Kidney (tissue), 14 donors: Measurements from ENCODE around the gene CYP2C18. TPM values are rescaled to one million over a fixed set of nuclear protein-coding genes. Genes with fewer than 3 reads are reported as not detected.

Experiments used
- DNase-seq, 5 donors: peaks; one replicate each; pipeline ENCODE4 v3.0.0-alpha.2; 2013 to 2020
- FAIRE-seq: peaks from 2 replicates; lab custom pipeline; 2012; peaks lifted over from hg19 to GRCh38; lab: Jason Lieb, UNC
- H3K27ac ChIP-seq, 2 donors: one replicate each; pipeline ENCODE4 v1.7.0; 2013; ENCODE audit warnings: low read depth in 2 of 2, low read length in 2 of 2, inconsistent platforms in 1 of 2
- H3K27me3 ChIP-seq: one replicate; pipeline ENCODE4 v1.7.1; 2013; ENCODE audit warnings: low read length, inconsistent platforms; ENCODE audit not compliant: control insufficient read depth, insufficient read depth
- H3K36me3 ChIP-seq, 3 donors: one replicate each; pipeline versions ENCODE4 v1.7.0 to v1.7.1; 2013; ENCODE audit warnings: low read length in 3 of 3, control low read depth in 1 of 3, inconsistent platforms in 1 of 3; ENCODE audit not compliant: insufficient read depth in 3 of 3, control insufficient read depth in 2 of 3
- H3K4me1 ChIP-seq, 3 donors: one replicate each; pipeline versions ENCODE4 v1.7.0 to v1.7.1; 2013; ENCODE audit warnings: low read length in 3 of 3, inconsistent platforms in 1 of 3, low read depth in 1 of 3; ENCODE audit not compliant: control insufficient read depth in 2 of 3, insufficient read depth in 2 of 3
- H3K4me3 ChIP-seq, 3 donors: one replicate each; pipeline versions ENCODE4 v1.7.0 to v1.8.1; 2013; ENCODE audit warnings: low read length in 3 of 3, control low read depth in 1 of 3, inconsistent platforms in 1 of 3
- H3K9ac ChIP-seq, 3 donors: one replicate each; pipeline versions ENCODE4 v1.7.0 to v1.7.1; 2013; ENCODE audit warnings: low read length in 3 of 3, control low read depth in 1 of 3, inconsistent platforms in 1 of 3
- H3K9me3 ChIP-seq, 3 donors: one replicate each; pipeline versions ENCODE4 v1.7.0 to v1.7.1; 2013; ENCODE audit warnings: low read length in 3 of 3, control low read depth in 1 of 3, inconsistent platforms in 1 of 3; ENCODE audit not compliant: control insufficient read depth in 2 of 3, insufficient read depth in 1 of 3
- intact Hi-C: fragments of 100-400 bp; cut with DNase I; formaldehyde crosslinking; loops from one replicate; pipeline ENCODE4 v1.11.1; 2022
- polyA plus RNA-seq: library from polyadenylated mRNA; stranded (reverse); fragments of 350-450 nt; fragmentation: Illumina TruSeq; extraction: RNeasy Lipid Tissue Mini Kit (QIAGEN cat#74804); gene quantifications from one replicate; pipeline ENCODE4 v1.2.3, GENCODE V29; 2014; ENCODE audit warnings: low read depth, low replicate concordance; ENCODE audit not compliant: insufficient read depth
- total RNA-seq: library from RNA; stranded (reverse); fragmentation: NEBNext Ultra II Directional; extraction: Animal tissue kit (Norgen Biotek cat#: 25700); gene quantifications from one replicate; pipeline ENCODE4 v1.2.1, GENCODE V29; 2021
- TF ChIP-seq, protein P1 (sequence below): IDR thresholded peaks from 3 replicates; pipeline ENCODE4 v1.5.1; 2012; ENCODE audit warnings: mild to moderate bottlenecking, moderate library complexity, borderline replicate concordance; ENCODE audit not compliant: insufficient read depth; ENCODE audit errors: extremely low read depth
- donor health status: control.
- donor health status: control.
- donor health status: control.
- donor health status: control.
- donor health status: control.
- donor health status: DM: yes; HTN: yes; CAD: no.
- donor health status: Normal renal cell carcinoma (clear cell type).

CYP2C18 gene
- total and polyA plus RNA-seq, 2 donors from 2014 or later: 0.22 to 2.2 TPM

DNA sequence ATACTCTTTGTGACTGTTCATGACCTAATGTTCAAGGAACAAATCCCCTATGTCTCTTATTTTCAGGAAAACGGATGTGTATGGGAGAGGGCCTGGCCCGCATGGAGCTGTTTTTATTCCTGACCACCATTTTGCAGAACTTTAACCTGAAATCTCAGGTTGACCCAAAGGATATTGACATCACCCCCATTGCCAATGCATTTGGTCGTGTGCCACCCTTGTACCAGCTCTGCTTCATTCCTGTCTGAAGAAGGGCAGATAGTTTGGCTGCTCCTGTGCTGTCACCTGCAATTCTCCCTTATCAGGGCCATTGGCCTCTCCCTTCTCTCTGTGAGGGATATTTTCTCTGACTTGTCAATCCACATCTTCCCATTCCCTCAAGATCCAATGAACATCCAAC, 51.7 kb downstream of the CYP2C18 start:
- intact Hi-C loops: no loop called here
- H3K9me3 ChIP-seq: no peaks in the 10 kb centered on the region

DNA sequence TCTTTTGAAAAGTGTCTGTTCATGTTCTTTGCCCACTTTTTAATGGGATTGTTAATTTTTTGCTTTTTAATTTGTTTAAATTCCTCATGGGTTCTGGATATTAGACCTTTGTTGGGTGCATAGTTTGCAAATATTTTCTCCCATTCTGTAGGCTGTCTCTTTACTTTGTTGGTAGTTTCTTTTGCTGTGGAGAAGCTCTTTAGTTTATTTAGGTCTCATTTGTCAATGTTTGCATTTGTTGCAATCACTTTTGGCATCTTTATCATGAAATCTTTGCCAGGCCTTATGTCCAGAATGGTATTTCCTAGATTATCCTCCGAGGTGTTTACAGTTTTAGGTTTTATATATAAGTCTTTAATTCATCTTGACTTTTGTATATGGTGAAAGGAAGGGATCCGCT, 55.1 kb downstream of the CYP2C18 start:
- H3K4me3 ChIP-seq: no peak overlapping the region
- H3K9me3 ChIP-seq: peaks cover 0 to 10% (median 0%) of the 10 kb centered on the region in 3 donors
- no peaks in the 10 kb centered on the region for H3K4me1 ChIP-seq
- intact Hi-C loops: no loop called here
- DNase-seq (no peak), FAIRE-seq (no peak)
- H3K27me3 ChIP-seq: no peaks in the 10 kb centered on the region
- H3K36me3 ChIP-seq: no peaks in the 10 kb centered on the region
- no peak overlapping the region for H3K9ac ChIP-seq
- H3K27ac ChIP-seq: no peak overlapping the region
- TF ChIP-seq, protein P1, sequence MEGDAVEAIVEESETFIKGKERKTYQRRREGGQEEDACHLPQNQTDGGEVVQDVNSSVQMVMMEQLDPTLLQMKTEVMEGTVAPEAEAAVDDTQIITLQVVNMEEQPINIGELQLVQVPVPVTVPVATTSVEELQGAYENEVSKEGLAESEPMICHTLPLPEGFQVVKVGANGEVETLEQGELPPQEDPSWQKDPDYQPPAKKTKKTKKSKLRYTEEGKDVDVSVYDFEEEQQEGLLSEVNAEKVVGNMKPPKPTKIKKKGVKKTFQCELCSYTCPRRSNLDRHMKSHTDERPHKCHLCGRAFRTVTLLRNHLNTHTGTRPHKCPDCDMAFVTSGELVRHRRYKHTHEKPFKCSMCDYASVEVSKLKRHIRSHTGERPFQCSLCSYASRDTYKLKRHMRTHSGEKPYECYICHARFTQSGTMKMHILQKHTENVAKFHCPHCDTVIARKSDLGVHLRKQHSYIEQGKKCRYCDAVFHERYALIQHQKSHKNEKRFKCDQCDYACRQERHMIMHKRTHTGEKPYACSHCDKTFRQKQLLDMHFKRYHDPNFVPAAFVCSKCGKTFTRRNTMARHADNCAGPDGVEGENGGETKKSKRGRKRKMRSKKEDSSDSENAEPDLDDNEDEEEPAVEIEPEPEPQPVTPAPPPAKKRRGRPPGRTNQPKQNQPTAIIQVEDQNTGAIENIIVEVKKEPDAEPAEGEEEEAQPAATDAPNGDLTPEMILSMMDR: no peak

More for the DNA sequence above, 51.7 kb downstream of the CYP2C18 start:
- no peak overlapping the region for H3K4me3 ChIP-seq
- no peaks in the 10 kb centered on the region for H3K4me1 ChIP-seq
- no peaks in the 10 kb centered on the region for H3K36me3 ChIP-seq
- no peaks in the 10 kb centered on the region for H3K27me3 ChIP-seq
- no peak for DNase-seq
- TF ChIP-seq, protein P1: no peak
- H3K9ac ChIP-seq: no peak overlapping the region
- H3K27ac ChIP-seq: no peak overlapping the region
- FAIRE-seq: no peak

DNA sequence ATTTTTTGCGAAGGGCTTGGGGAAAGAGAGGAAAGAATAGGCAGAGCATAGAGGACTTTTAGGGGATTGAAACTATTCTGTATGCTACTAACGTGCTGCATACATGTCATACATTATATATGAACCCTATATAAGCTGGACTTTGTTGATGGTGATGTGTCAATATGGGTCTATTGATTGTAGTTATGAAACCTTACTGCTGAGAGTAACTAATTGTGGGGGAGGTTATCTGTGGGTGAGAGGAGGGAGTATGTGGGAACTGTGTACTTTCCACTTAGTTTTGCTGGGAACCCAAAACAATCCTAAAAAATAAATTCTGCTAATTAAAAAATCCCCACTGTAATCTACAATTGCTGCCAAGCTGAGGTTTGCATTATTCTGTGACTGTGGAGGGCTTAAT, 63.6 kb downstream of the CYP2C18 start:
- H3K36me3 ChIP-seq: no peaks in the 10 kb centered on the region
- TF ChIP-seq, protein P1: no peak
- intact Hi-C loops: no loop called here
- H3K9me3 ChIP-seq: peaks cover 0 to 13% (median 0%) of the 10 kb centered on the region in 3 donors
- DNase-seq (no peak), FAIRE-seq (no peak)
- no peaks in the 10 kb centered on the region for H3K4me1 ChIP-seq
- H3K4me3 ChIP-seq: no peak overlapping the region
- no peak overlapping the region for H3K9ac ChIP-seq
- no peaks in the 10 kb centered on the region for H3K27me3 ChIP-seq
- H3K27ac ChIP-seq: no peak overlapping the region

DNA sequence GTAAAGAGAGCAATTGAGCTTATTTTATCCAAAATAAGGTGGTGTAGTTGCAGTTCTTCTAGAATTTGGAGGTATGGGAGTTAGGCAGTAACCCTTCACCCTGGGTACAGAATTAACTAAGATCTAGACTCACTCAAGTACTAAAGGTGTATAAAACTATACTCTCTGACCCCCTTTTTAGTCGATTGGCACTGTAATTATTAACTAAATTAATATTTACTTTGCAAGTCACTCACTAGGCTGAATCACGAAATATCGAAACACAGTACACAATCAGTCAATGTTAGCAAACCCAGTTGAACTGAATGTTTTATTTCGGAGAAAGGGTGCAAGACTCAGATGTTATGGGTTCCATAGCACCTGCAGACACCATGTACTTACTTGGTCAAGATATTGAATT, 64.3 kb downstream of the CYP2C18 start:
- no peaks in the 10 kb centered on the region for H3K4me1 ChIP-seq
- TF ChIP-seq, protein P1: no peak
- H3K9ac ChIP-seq: no peak overlapping the region
- FAIRE-seq: no peak
- H3K9me3 ChIP-seq: peaks cover 0 to 10% (median 0%) of the 10 kb centered on the region in 3 donors
- intact Hi-C loops: no loop called here
- no peak overlapping the region for H3K4me3 ChIP-seq
- DNase-seq: no peak
- H3K36me3 ChIP-seq: no peaks in the 10 kb centered on the region
- no peaks in the 10 kb centered on the region for H3K27me3 ChIP-seq
- H3K27ac ChIP-seq: no peak overlapping the region
